ENCODE measurements around the gene ARHGAP8. TPM values are rescaled to one million over a fixed set of nuclear protein-coding genes. Genes with fewer than 3 reads are reported as not detected.
"Not testable (repeated sequence)": the region's sequence is repeated elsewhere in the genome, so short reads cannot be mapped to it uniquely, and the experiment has no call there.

The ARHGAP8 gene
- total RNA-seq, 1 donor from 2014 or later, result not detected

GRCh38 chr22:44787832-44788231 lies 35.5 kb downstream of the ARHGAP8 start:
- ATAC-seq (ENCODE audit: poor library complexity) (no peak), DNase-seq (no peak)
- intact Hi-C loops (cut with DNase I), result no loop called here

DNA sequence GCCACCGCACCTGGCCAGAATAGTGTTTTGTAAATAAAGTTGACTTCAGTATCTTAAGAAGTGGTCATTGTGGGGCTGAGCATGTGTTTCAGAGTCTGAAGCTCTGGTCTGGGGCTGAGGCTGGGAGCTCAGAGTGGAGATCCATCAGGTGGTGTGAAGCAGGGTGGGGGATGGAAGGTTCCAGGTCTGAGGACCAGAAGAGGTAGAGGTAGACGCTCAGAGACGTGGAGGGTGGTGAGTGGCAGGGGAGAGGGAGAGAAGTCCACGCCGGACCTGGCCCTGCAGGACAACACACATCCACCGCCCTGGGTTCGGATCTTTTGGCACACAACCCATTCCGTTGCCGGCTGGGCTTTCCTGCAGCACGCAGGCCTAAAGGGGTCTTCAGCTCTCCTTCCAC lies 40.7 kb downstream of the ARHGAP8 start:
- intact Hi-C loops (cut with DNase I), result no loop called here
- no peak for DNase-seq
- no peak for ATAC-seq (ENCODE audit: poor library complexity)

DNA sequence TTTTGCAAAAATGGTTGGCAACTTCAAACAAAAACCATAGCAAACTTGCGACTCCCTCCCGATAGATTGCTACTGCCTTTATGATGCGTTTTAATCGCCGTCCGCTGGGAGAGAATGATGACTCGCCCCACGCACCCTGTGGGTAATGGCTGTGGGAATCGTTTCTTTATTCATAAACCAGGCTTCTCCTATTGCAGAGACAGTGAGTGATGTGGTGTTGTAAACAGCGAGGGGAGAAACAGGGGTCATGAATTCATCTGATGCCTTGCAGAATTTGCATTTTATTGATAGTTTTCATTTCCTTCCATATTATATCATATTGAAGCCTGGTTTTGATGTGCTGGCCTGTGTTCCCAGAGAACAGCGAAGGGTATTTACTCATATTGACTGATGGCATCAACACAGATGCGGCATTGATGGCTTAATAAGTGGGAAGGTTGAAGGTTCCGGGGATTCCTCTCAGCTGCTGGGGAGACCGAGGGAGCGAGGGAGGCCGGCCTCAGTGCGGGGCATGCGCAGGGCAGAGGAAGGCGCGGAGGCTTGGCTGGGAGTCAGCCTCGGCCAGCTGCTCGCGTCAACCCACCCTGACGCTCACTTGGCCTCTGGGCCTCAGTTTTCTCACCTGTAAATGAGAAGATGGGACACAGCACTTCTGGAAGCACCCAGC lies 41.3 kb downstream of the ARHGAP8 start:
- intact Hi-C loops (cut with DNase I), result no loop called here
- no peak for DNase-seq
- no peak for ATAC-seq (ENCODE audit: poor library complexity)

DNA sequence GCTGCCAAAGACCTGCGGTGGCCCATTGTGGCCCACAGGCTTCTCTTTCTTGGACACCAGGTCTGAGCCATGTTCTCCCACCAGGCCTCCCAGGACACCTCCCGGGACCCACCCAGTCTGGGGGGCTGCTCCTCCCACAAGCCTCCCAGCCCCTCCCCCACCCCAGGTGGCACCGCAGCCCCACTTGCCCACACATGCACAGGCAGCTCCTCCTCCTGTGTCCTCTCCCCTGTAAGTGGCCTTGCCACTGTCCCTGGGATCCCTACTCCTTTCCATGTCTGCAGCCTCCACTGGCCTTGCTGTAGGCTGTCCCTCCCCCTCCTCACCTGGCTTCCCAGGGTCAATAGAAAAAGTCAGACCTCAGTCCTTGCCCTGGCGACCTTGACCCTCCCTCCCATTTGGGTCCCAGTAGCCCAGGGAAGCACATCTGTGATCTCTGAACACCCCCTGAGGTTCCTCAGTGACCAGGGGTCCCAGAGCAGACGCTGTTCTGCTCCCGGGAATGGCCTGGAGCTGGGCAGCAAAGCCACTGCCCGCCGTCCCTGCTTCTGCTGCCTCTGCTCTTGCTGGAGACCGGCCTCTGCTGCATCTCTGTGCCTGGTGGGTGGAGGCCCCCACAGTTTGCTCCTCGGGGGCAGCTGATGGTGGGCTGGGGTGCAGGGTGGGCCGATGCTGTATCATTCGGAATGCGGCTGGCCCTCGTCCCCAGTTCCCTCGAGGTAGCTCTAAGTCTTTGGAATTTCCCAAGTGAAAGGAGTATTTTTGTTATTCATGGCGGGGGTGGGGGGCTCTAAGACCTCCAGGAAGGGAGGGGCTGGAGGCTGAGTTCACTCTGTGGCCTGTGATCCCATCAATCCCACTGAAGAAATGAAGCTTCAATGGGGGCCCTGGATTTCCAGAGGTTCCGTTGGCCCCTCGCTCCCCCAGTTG lies 43.6 kb downstream of the ARHGAP8 start:
- DNase-seq (no peak), ATAC-seq (ENCODE audit: poor library complexity) (no peak)
- intact Hi-C loops (cut with DNase I), result no loop called here

GRCh38 chr22:44797181-44797725 lies 44.9 kb downstream of the ARHGAP8 start:
- no peak for ATAC-seq (ENCODE audit: poor library complexity)
- DNase-seq, result no peak
- intact Hi-C loops (cut with DNase I), result no loop called here

- DNase-seq (peak; percentile 26), ATAC-seq (ENCODE audit: poor library complexity) (no peak)
- intact Hi-C loops (cut with DNase I), result no loop called here
These were observed 46.9 kb downstream of the ARHGAP8 start for GRCh38 chr22:44799077-44799945.

DNA sequence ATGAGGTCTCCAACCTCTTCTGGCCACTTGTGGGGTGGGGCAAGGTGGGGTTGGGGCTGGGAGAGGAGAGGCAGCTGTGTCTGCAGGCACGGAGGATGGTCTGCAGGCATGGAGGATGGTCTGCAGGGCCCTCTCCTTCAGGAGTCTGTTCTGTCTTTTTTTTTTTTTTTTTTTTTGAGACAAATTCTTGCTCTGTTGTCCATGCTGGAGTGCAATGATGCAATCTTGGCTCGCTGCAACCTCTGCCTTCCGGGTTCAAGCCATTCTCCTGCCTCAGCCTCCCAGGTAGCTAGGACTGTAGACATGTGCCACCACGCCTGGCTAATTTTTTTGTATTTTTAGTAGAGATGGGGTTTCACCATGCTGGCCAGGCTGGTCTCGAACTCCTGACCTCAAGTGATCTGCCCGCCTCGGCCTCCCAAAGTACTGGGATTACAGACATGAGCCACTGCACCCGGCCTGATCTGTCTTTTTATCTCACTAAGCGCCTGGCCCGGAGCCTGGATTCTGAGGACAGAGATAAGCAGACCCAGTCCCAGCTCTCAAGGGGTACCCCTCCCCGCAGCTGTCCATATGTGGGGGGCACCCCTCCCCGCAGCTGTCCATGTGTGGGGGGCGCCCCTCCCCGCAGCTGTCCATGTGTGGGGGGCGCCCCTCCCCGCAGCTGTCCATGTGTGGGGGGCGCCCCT lies 47.7 kb downstream of the ARHGAP8 start:
- intact Hi-C loops (cut with DNase I); ATAC-seq (ENCODE audit: poor library complexity); DNase-seq: not testable (repeated sequence)

GRCh38 chr22:44801476-44801875 lies 49.1 kb downstream of the ARHGAP8 start:
- ATAC-seq (ENCODE audit: poor library complexity), result no peak
- intact Hi-C loops (cut with DNase I), result no loop called here
- no peak for DNase-seq

GRCh38 chr22:44802071-44802700 lies 49.8 kb downstream of the ARHGAP8 start:
- ATAC-seq (ENCODE audit: poor library complexity) (no peak), DNase-seq (peak; percentile 24)
- intact Hi-C loops (cut with DNase I), result no loop called here

DNA sequence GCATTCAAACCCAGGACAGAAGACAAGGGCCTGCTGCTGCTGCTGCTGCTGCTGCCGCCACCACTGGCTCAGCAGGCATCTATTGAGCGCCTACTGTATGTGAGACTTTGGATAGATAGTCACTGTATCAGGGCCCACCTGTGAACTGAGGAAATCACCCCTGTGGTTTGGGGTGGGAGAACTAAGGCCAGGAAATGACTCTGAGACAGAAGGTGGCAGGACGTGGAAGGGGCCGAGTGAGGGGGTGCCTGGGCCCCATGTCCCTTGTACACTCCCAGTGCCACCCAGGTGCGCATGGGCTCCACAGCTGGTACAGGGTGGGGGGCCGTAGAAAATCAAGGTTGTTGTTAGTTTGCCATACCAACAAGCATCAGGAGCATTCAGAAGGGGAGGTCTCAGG lies 50.6 kb downstream of the ARHGAP8 start:
- intact Hi-C loops (cut with DNase I), result no loop called here
- ATAC-seq (ENCODE audit: poor library complexity) (no peak), DNase-seq (no peak)

DNA sequence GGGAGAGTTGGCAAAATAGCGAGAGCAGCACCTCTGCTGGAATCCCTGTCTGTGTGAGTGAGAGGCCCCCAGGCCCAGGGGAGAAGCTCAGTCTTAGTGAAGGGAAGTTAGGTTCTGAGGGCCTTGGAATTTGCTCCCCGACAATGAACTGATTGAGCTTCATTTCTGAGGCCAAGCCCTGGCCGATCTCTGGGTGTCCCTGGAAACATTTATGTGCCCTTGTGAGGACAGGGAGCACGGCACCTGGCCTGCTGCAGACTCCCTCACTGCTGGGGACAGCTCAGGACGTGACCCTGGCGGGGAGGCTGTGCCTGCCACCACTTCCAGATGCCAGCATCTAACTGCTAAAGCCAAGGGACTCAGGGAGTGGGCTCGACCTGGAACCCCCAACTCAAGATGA lies 52.0 kb downstream of the ARHGAP8 start:
- intact Hi-C loops (cut with DNase I), result no loop called here
- no peak for ATAC-seq (ENCODE audit: poor library complexity)
- no peak for DNase-seq

DNA sequence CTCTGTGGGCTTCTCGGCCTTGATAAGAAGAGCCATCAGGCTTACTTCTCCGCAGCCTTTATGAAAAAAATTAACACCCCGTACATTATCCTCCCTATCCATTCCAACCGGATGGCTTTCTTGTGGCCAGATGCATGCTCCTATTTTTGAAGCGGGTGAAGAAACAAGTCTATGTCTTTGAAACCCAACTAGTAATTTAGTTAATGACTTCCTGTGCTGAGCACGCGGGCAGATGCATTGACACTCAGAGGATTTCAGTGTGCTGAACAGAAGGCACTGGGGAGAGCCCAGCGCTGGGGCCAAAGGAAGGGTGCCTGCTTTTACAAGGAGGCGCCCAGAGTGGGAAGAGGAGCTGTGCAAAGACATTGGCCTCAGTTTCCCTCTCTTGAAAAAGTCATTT lies 53.3 kb downstream of the ARHGAP8 start:
- intact Hi-C loops (cut with DNase I), result no loop called here
- ATAC-seq (ENCODE audit: poor library complexity), result no peak
- DNase-seq, result no peak

GRCh38 chr22:44807232-44807631 lies 54.9 kb downstream of the ARHGAP8 start:
- no peak for ATAC-seq (ENCODE audit: poor library complexity)
- intact Hi-C loops (cut with DNase I), result no loop called here
- DNase-seq, result no peak

- intact Hi-C loops (cut with DNase I), result no loop called here
- ATAC-seq (ENCODE audit: poor library complexity) (no peak), DNase-seq (peak; percentile 29)
These were observed 55.7 kb downstream of the ARHGAP8 start for GRCh38 chr22:44807915-44808690.

DNA sequence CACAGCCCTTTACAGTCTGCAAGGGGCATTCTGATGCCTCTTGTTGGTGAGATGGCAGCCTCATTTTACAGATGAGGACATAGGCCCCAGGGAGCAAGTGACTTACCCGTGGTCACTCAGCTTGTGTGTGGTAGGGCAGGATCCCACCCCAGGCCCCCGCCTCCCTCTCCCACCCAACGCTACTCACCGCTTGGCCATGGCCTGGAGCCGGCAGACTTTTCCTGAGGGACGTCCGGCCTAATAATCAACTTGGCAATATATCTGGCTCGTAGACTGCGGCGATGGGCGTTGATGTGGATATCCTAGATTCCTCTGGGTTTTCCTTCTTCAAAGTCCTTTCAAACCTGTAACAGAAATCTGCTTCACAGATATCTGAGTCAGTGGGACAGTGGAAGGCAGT lies 57.1 kb downstream of the ARHGAP8 start:
- DNase-seq (peak; percentile 40), ATAC-seq (ENCODE audit: poor library complexity) (no peak)
- intact Hi-C loops (cut with DNase I), result no loop called here

- no peak for DNase-seq
- ATAC-seq (ENCODE audit: poor library complexity), result no peak
- intact Hi-C loops (cut with DNase I), result no loop called here
These were observed 58.8 kb downstream of the ARHGAP8 start for GRCh38 chr22:44811141-44811540.

DNA sequence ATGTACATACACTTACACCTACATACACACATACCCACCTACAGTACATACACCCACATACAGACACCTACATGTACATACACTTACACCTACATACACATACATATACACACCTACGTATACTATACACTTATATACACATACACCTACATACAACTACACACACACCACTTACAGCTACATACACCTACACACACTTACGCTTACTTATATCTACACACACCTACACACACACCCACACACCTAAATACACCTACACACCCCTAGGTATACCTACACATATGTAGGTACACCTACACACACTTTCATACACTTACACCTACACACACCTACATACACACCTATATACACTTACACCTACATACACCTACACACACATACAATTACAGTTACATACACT lies 61.0 kb downstream of the ARHGAP8 start:
- DNase-seq (no peak), ATAC-seq (ENCODE audit: poor library complexity) (no peak)
- intact Hi-C loops (cut with DNase I), result no loop called here
